AG04449 (cell line): ENCODE results near the gene UPK1B.

Experiments used
- CTCF ChIA-PET: fragments of 350-600 bp; formaldehyde crosslinking; extraction: SDS; loops from one replicate; lab custom pipeline; 2021; ENCODE audit warnings: antibody characterized with exemption; lab: Yijun Ruan, JAX
- POLR2A ChIA-PET: fragments of 400-600, 350-600 bp; formaldehyde crosslinking; extraction: SDS; loops from one replicate; lab custom pipeline; 2020; ENCODE audit warnings: antibody characterized with exemption, inconsistent platforms; lab: Yijun Ruan, JAX
- DNase-seq: peaks from one replicate; pipeline ENCODE4 v3.0.0-alpha.2; 2010; ENCODE audit warnings: low read depth, low spot score
- H3K4me3 ChIP-seq: 2 replicates; pipeline ENCODE4 v1.5.1; 2011; ENCODE audit warnings: low read depth, mild to moderate bottlenecking, control low read depth, low read length
- TF ChIP-seq, protein P1 (sequence below): IDR thresholded peaks from one replicate; pipeline ENCODE4 v1.5.1; 2011; ENCODE audit warnings: mild to moderate bottlenecking, moderate library complexity, low read length, control low read depth, inconsistent platforms; ENCODE audit not compliant: insufficient read depth; ENCODE audit errors: missing control alignments

The UPK1B gene

DNA sequence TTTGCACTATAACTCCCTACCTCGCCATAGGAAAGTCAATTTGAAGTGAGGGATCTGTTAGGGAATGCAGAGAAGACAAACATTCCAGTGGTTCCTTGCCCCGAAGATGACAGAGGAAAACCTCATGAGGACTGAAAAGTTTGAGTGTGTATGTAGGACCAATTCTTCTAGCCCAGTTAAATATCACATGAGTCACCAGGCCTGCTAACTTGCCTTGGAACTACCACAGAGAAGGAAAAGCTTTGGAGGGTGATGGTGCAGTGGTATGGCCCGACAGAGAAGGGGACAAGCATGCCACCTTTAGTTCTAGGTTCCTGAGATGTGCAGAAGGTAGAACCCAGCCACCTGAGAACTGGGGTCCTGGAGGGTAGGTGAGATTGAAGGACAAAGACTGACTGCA is 2.6 kb upstream of the UPK1B start:
- ChIA-PET CTCF (interaction anchor here (1.0 kb wide), 1 partner anchor 71 kb away, joined by 3 read pairs; no protein-coding TSS in a partner anchor), POLR2A (no interaction called here)
- DNase-seq, result peak; percentile 28
- no peak overlapping the region for H3K4me3 ChIP-seq
- TF ChIP-seq, protein P1, sequence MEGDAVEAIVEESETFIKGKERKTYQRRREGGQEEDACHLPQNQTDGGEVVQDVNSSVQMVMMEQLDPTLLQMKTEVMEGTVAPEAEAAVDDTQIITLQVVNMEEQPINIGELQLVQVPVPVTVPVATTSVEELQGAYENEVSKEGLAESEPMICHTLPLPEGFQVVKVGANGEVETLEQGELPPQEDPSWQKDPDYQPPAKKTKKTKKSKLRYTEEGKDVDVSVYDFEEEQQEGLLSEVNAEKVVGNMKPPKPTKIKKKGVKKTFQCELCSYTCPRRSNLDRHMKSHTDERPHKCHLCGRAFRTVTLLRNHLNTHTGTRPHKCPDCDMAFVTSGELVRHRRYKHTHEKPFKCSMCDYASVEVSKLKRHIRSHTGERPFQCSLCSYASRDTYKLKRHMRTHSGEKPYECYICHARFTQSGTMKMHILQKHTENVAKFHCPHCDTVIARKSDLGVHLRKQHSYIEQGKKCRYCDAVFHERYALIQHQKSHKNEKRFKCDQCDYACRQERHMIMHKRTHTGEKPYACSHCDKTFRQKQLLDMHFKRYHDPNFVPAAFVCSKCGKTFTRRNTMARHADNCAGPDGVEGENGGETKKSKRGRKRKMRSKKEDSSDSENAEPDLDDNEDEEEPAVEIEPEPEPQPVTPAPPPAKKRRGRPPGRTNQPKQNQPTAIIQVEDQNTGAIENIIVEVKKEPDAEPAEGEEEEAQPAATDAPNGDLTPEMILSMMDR, result no peak

DNA sequence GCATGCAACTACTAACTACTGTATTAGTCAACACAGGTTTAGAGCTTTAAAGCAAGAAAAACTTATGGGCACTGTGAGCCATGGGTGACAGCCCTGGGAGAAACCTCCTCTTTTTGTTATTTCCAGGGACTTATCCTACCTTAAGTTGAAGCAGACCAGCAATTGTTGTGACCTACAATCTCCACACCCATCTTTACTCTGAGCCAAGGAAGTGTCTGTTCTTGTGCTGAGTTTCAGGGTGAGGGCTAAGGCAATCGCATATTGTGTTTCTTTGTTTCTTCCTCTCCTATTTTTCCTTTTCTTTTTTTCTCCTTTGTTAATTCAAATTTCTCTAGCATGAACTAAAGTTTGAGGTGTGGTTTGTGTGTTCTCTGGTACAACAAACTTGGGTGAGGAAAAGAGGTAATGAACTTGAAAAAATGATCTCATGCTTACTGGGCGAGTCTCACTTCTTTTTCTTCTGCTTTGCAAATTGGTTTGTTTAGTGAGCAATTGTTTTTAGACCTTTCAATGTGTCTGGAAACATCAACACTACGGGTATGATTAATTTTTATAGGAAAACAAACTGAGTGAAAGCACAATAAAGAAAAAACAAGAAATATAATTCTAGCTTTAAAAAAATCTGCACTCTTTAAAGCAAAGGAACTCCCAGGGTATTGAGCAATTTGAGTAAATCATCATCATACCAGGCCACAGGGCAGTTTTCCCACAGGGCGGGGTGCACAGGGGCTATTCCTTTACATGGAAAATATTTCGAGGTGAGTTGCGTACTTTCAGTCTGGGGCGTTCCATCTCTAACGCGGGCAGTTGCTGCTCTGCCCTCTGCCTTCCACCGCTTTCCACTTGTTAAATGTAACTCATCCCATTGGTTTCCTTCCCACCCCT is 2.7 kb downstream of the UPK1B start:
- no peak for DNase-seq

DNA sequence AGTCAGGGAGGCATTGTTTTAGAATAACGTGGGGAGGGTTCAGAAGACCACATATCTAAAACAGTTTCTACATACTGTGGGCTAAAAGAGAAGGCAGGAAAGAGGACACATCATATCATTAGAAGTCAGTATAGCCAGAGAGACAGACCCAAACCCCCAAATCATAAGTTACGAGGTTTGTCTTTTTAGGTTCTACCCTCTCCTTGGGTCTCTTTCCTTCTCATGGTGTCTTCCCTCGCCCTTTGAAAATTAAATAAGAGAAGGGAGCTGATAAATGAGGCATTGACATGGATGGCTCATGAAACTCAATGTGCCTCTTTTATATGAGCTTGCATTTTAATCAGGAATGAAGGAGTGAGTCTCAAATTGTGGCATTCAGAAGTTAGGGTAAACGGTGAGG is 3.4 kb downstream of the UPK1B start:
- ChIA-PET CTCF (interaction anchor here (1.0 kb wide), 1 partner anchor 64 kb away, joined by 3 read pairs; the partner anchor contains the start of gene B4GALT4), POLR2A (no interaction called here)
- TF ChIP-seq, protein P1, result no peak
- no peak overlapping the region for H3K4me3 ChIP-seq
- DNase-seq, result no peak

More for the DNA sequence above, 2.7 kb downstream of the UPK1B start:
- CTCF ChIA-PET, result interaction anchor here (1.0 to 1.2 kb wide), 2 partner anchors 30 to 65 kb away, joined by 3 read pairs; partner anchors contain the start of gene B4GALT4
- TF ChIP-seq, protein P1, result no peak
- POLR2A ChIA-PET, result no interaction called here
- no peak overlapping the region for H3K4me3 ChIP-seq

DNA sequence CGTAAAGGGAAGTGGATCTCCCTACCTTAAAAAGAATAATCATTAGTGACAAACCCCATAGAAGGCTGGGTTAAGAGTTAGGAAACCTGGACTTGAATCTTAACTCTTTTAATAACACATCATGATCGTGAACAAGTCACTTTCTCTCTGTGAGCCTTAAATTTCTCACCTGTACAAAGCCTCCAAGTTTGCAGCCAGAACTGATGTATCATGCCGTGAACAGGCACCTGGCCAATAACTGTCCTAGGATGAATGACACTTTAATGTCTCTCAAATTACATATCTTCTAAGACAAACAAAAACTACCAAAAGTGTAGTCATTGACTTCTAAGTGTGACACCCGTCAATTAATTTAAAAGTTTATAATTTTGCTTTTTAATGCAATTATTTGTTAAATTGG is 3.9 kb downstream of the UPK1B start:
- no peak for DNase-seq
- ChIA-PET POLR2A (no interaction called here), CTCF (interaction anchor here (1.0 kb wide), 1 partner anchor 64 kb away, joined by 3 read pairs; the partner anchor contains the start of gene B4GALT4)
- TF ChIP-seq, protein P1, result no peak
- no peak overlapping the region for H3K4me3 ChIP-seq

DNA sequence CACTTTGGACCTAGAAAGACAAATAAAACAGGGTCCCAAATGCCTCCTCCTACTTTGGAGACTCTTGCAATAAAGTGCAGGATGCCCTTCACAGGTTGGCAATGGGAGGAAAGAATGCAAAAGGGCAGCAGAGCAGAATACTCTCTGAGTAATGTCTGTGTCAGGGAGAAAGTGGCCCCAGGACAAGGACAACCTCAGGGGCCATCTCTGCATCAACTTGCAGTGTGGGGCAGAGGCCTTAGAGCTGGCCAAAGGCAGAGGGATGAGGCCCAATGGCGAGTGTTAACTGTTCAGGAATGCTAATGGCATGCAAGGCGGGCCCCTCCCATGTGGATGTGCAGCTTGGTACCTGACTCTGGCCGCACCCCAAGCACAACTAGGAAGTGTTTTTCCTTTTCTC is 8.4 kb downstream of the UPK1B start:
- ChIA-PET CTCF (interaction anchor here (1.4 to 2.4 kb wide), 3 partner anchors 10 to 60 kb away, joined by 3 to 8 read pairs (median 3); partner anchors contain the start of gene B4GALT4), POLR2A (interaction anchor here (0.5 to 0.6 kb wide), 2 partner anchors 40 to 1674 kb away, joined by 3 read pairs; no protein-coding TSS in a partner anchor)
- H3K4me3 ChIP-seq, result no peak overlapping the region
- TF ChIP-seq, protein P1, result no peak
- DNase-seq, result no peak

DNA sequence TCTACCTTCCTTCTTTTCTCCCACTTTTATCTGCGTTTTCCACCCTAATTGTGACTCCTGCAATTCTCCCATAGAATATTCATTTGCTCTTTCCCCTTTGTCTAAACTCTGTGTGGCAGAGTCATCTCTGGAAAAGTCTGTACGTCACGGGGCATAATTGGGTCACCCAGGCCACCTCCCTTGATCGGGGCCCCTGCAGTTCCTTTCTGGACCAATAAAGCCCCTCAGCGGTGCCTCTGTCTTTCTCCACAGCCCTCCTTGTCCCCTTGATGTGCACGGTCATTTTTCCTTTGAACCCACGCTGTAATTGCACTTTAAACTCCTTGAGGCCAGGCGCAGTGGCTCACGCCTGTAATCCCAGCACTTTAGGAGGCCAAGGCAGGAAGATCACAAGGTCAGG is 10.7 kb downstream of the UPK1B start:
- no peak for DNase-seq
- ChIA-PET POLR2A (interaction anchor here (1.6 kb wide), 1 partner anchor 57 kb away, joined by 6 read pairs; the partner anchor contains the start of gene B4GALT4), CTCF (interaction anchor here (2.4 kb wide), 1 partner anchor 57 kb away, joined by 8 read pairs; no protein-coding TSS in a partner anchor)
- no peak overlapping the region for H3K4me3 ChIP-seq
- TF ChIP-seq, protein P1, result no peak
